ENCODE results near the gene STMN1. TPM values are rescaled to one million over a fixed set of nuclear protein-coding genes. Genes with fewer than 3 reads are reported as not detected.

The STMN1 gene
- total and polyA plus RNA-seq, 3 donors from 2014 or later, result 230 to 727 (median 393) TPM

DNA sequence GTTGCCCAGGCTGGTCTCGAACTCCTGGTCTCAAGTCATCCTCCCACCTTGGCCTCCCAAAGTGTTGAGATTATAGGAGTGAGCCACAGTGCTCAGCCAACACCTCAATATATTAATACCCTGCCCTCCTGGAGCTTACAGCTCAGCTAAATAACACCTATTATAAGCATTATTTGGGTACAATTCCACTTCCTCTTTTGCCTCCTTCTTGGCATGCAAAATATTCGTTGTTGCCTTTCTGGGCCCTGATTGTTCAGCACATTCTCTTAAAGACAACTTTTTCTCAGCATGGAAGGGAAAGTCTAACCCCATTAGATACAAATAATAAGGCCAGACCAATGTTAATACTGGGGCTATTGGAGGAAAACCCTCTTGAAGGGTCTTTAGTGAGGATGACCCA lies 33.5 kb downstream of the STMN1 start:
- Histone ChIP-seq H3K9me3 (no peaks in the 10 kb centered on the region), H3K36me3 (ENCODE audit: low read depth, missing control alignments) (no peaks in the 10 kb centered on the region), H3K4me1 (peaks cover 42% of the 10 kb centered on the region), H3K27me3 (no peaks in the 10 kb centered on the region), H3K27ac (peak overlapping the region in 1 of 2 donors; percentile 38), H3K4me3 (no peak overlapping the region)
- intact Hi-C loops (cut with DNase I; ENCODE audit: low total_unique reads), result no loop called here
- DNase-seq, result no peak
- WGBS, 2 donors, result 45 to 54% methylated on average over 2 of the region's 2 CpGs
- TF ChIP-seq, protein P1, sequence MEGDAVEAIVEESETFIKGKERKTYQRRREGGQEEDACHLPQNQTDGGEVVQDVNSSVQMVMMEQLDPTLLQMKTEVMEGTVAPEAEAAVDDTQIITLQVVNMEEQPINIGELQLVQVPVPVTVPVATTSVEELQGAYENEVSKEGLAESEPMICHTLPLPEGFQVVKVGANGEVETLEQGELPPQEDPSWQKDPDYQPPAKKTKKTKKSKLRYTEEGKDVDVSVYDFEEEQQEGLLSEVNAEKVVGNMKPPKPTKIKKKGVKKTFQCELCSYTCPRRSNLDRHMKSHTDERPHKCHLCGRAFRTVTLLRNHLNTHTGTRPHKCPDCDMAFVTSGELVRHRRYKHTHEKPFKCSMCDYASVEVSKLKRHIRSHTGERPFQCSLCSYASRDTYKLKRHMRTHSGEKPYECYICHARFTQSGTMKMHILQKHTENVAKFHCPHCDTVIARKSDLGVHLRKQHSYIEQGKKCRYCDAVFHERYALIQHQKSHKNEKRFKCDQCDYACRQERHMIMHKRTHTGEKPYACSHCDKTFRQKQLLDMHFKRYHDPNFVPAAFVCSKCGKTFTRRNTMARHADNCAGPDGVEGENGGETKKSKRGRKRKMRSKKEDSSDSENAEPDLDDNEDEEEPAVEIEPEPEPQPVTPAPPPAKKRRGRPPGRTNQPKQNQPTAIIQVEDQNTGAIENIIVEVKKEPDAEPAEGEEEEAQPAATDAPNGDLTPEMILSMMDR (IDR thresholded peaks at IDR 0.05), result no peak
- TF ChIP-seq POLR2A (IDR thresholded peaks at IDR 0.05), result no peak

DNA sequence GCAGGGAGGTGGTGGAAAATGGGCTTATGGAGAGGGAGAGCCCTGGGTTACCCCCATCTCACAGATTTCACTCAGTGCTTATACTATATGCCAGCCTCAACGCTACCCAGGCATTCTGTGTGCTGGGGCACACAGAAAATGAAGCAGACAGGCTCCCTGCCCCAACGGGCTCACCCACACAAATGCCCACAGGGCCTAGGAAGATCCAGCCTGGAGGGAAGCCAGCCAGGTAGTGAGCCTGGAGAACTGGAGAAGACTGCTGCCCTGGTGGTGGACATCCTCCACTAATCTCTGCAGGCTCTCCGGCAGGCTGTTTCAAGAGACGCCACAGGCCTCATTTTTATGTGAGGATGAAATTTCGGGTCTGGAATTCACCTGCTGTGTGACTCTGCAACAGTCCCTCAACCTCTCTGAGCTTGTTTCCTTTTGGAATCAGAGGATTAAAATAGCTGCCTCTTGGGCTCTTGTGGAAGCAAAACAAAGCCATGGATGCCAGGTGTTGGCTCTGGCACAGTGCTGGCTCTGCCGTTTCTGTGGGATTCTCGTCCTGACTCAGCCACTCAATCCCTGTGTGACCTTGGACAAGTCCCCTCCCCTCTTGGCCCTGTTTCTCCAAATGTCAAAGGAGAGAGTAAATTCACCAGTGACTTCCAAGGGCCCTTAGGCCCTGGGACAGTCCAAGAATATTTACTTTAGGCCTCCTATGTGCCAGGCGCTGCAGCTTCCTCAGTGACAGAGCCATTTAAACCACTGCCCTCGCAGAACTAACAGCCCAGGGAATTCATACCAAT lies 34.3 kb downstream of the STMN1 start:
- Histone ChIP-seq H3K27ac (peak overlapping the region; percentile 35 to 59), H3K27me3 (no peaks in the 10 kb centered on the region), H3K4me1 (peaks cover 42% of the 10 kb centered on the region), H3K36me3 (ENCODE audit: low read depth, missing control alignments) (no peaks in the 10 kb centered on the region), H3K9me3 (no peaks in the 10 kb centered on the region), H3K4me3 (no peak overlapping the region)
- TF ChIP-seq, protein P1 (IDR thresholded peaks at IDR 0.05), result no peak
- TF ChIP-seq POLR2A (IDR thresholded peaks at IDR 0.05), result no peak
- DNase-seq, result no peak
- WGBS, 2 donors, result 36 to 49% methylated on average over 7 to 9 of the region's 9 CpGs
- intact Hi-C loops (cut with DNase I; ENCODE audit: low total_unique reads), result no loop called here

DNA sequence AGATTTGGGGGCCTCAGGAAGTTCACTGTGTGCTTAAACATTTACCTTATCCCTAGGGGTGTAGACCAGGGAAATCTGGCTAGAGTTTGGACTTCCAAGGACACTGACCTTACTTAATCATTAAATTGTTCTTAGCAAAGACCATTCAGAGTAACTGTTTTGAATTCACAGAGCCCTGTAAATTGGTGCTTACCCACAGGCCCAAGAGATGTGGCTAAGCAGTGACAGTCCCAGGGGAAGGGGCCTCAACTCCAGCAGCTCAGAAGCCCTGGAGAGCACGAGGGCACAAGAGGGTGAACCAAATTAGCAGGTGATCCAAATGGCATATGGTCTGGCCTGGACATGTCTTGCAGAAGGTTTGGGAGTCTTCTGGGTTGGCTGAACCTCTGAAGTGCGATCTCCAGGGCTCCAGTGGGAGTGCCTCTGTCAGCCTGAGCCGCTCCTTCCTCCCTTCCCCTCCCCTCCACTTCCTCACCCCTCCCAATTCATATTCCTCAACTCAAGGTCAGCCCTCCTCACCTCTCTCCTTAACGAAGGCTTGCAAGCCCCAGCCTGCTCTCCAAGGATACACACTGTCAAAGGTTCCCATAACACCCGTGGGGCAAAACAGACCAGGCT lies 35.0 kb downstream of the STMN1 start:
- Histone ChIP-seq H3K36me3 (ENCODE audit: low read depth, missing control alignments) (no peaks in the 10 kb centered on the region), H3K9me3 (no peaks in the 10 kb centered on the region), H3K4me3 (no peak overlapping the region), H3K4me1 (peaks cover 36% of the 10 kb centered on the region), H3K27ac (peak overlapping the region; percentile 35 to 59), H3K27me3 (no peaks in the 10 kb centered on the region)
- WGBS, 2 donors, result 17 to 30% methylated on average over 5 of the region's 5 CpGs
- intact Hi-C loops (cut with DNase I; ENCODE audit: low total_unique reads), result no loop called here
- DNase-seq, result peak; percentile 45
- TF ChIP-seq POLR2A (IDR thresholded peaks at IDR 0.05), result no peak
- TF ChIP-seq, protein P1 (IDR thresholded peaks at IDR 0.05), result no peak

DNA sequence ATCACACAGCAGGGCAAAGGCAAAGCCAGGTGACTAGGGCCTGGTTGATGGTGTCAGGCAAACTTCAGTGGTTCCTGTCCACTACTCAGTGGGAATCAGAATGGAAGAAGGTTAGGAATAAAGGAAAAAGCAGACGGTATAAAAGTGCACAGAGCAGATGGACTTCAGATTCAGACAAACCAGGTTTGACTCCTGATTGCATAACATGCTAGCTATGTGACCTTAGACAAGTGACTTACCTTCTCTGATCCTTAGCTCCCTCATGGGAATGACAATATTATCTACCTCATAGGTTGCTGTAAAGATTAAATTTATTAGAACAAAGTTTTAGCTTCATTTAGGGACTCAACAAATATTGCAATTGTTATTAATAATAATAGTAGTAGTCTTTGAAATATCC lies 35.6 kb downstream of the STMN1 start:
- H3K4me3 ChIP-seq, result no peak overlapping the region
- intact Hi-C loops (cut with DNase I; ENCODE audit: low total_unique reads), result no loop called here
- no peaks in the 10 kb centered on the region for H3K36me3 ChIP-seq (ENCODE audit: low read depth, missing control alignments)
- TF ChIP-seq POLR2A (IDR thresholded peaks at IDR 0.05), result no peak
- no peaks in the 10 kb centered on the region for H3K27me3 ChIP-seq
- no peak for DNase-seq
- H3K4me1 ChIP-seq, result peaks cover 33% of the 10 kb centered on the region
- H3K9me3 ChIP-seq, result no peaks in the 10 kb centered on the region
- peak overlapping the region in 1 of 2 donors; percentile 35 for H3K27ac ChIP-seq
- 67 to 68% methylated on average over 1 of the region's 1 CpG for WGBS, 2 donors

DNA sequence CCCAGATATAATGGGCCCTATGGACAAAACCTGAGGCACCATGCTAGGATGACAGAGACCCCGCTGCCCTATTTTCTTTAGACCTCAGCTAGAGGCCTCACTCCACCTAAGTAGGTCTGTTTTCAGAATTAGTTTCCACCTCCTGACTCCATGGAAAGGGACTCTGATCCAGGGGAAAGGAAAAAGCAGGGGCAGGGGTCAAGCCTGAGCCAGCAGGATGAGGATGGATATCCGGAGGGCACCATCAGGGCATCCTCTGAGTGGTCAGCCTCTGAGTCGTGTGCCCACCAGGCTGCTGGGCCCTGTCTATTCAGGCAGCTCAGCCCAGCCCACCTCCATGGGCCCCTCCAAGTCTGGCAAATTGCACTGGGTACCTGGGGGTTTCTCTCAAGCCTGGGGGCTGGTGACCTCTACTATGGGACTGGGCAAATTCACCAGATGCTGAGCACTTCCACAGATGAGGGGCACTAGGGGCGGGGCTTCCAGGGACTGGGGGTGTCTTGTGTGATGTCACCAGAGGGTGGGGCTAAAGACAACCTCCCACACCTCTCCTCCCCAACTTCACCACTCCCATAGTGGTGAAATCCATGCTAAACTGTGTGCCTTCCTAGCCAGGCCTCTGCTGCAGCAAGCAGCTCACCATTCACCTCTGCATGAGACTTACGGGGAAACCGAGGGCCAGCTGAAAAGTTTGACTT lies 36.2 kb downstream of the STMN1 start:
- TF ChIP-seq, protein P1 (IDR thresholded peaks at IDR 0.05), result no peak
- TF ChIP-seq POLR2A (IDR thresholded peaks at IDR 0.05), result no peak
- Histone ChIP-seq H3K4me3 (no peak overlapping the region), H3K36me3 (ENCODE audit: low read depth, missing control alignments) (no peaks in the 10 kb centered on the region), H3K27ac (peak overlapping the region in 1 of 2 donors; percentile 35), H3K9me3 (no peaks in the 10 kb centered on the region), H3K27me3 (no peaks in the 10 kb centered on the region), H3K4me1 (peaks cover 33% of the 10 kb centered on the region)
- 64 to 76% methylated on average over 3 to 6 of the region's 6 CpGs for WGBS, 2 donors
- intact Hi-C loops (cut with DNase I; ENCODE audit: low total_unique reads), result no loop called here
- no peak for DNase-seq
